GM12873 (cell line): Measurements from ENCODE around the gene MYO18B.

Experiments used
- CTCF ChIP-seq: IDR thresholded peaks from 2 replicates; pipeline ENCODE4 v1.5.1; 2012; ENCODE audit warnings: low read depth, mild to moderate bottlenecking, moderate library complexity, low read length, control low read depth; ENCODE audit not compliant: insufficient read depth; ENCODE audit errors: missing control alignments

The MYO18B gene

GRCh38 chr22:25953276-25953675 is 211.3 kb downstream of the MYO18B start:
- TF ChIP-seq CTCF: no peak

DNA sequence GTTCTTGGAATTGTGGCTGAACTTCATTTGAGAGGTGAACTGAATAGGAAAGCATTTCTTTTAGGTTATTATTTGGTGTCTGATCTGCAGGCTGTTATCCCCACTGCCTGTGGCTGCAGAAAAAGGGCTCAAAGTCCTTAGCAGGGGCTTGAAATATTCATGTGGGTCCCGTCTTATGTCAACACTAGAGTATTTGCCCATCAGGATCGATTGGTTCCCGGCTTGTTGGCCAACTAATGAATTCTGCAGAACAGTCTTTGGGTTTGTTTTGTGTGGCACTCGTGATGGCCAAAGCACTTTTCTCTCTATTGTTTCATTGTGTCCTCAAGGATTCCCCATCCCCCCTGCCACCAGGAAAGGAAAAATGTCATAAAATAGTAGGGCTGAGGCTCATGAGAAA is 211.9 kb downstream of the MYO18B start:
- TF ChIP-seq CTCF: no peak

- no peak for TF ChIP-seq CTCF
Measured at GRCh38 chr22:25955323-25955722, 213.3 kb downstream of the MYO18B start.

GRCh38 chr22:25956801-25957200 is 214.8 kb downstream of the MYO18B start:
- TF ChIP-seq CTCF: no peak

DNA sequence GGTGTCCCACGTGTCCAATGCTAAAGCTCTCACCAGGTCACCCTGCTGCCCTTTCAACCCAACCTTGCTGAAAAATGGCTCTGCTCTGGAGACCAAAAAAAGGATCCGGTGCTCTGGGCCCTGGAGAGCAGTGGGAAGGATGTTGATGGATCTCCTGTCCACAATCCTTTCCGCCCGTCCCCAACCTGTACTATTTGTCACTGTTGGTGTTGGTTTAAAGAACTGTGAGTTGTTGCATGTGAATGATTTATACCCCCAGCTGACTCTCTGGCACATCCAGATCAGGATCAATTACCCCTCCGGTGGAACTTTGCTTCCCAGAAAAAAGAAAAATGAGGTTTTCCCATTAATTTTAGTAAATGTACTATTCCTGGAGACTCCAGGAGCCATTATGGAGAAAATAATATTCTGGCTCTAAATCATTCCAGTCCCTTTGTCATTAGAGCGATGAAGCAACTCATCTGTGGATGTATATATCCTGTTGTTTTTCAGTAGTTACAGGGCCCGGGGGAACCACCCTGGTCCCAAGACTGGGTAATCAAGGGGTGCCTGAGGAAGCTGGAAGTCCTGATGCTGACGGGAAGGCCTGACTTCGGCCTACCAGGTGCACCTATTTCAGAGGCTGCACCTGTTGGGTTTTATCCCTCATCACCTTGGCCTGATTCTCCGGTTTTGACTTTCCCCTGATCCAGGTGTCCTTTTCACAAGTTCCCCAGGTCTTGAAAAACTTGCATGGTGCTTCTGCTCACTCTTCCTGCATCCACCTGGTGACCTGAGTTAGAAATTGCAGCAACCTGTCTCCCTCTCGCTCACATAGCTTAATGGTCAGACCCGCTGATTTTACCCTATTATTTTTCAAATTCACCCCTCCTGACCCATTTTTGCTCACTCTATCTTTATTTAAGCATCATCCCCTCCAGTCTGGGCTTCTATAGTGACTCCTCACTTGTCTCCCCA is 218.1 kb downstream of the MYO18B start:
- TF ChIP-seq CTCF: no peak

GRCh38 chr22:25961699-25962098 is 219.7 kb downstream of the MYO18B start:
- TF ChIP-seq CTCF: no peak

DNA sequence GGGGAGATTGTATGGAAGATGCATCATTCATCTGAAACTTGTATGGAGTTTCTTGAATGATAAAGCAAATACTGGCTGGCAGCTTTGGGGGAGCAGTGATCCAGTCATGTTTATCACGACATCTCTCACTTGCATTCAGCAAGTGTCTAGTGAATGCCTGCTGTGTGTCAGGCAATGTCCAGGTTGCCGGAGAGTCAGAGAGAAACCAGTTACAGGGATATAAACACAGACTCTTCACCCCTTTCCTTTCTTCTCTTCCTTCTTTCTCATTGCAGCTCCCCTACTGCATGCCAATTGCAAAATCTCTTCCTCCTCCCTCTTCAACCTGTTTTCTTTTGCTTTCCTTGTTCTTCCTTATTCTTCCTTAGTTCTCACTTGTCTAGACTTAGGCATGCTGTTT is 220.7 kb downstream of the MYO18B start:
- no peak for TF ChIP-seq CTCF
